NCI-H748 (cell line): ENCODE data around the gene ZNF335.
A peak's percentile ranks its signal among the peaks of the same experiment; 100 is the strongest.
"Not testable (repeated sequence)": the region's sequence is repeated elsewhere in the genome, so short reads cannot be mapped to it uniquely, and the experiment has no call there.

Experiments used
- DNase-seq: peaks from one replicate; lab custom pipeline; 2025; ENCODE audit not compliant: unreplicated experiment; lab: John Stamatoyannopoulos, UW

The ZNF335 gene

DNA sequence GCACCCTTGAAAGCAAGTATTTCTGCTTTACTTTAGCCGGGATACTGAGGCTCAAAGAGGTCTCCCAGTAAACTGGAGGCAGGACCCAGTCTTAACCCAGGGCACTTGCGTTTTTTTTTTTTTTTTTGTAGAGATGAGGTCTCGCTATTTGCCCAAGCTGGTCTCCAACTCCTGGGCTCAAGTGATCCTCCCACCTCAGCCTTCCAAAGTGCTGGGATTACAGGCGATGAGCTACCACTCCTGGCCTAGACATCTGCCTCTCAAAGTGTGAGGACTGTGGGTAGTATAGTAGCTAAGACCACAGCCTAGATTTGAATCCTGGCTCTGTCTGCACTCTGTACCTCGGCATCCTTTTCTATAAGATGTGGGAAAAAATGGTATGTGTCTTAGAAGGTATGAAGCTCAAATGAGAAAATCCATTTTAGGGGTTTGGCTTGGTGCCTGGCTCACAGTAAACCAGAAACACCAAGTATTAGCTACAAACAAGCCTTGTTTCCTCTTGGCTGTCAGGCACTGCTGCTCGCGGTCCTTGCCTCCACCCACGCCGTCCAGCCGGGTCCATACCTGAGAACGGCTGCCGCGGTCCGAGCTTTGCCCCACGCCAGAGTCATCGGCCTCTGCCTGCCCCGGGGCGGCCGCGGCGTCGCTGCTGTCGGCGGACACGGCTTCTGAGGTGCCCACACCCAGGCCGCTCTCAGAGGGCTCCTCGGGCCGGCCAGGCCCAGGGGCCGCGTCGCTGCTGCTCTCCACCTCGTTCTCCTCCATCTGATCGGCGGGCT, 1.2 kb downstream of the ZNF335 start:
- no peak for DNase-seq

GRCh38 chr20:45969712-45970634, 2.0 kb downstream of the ZNF335 start:
- peak; percentile 54 for DNase-seq

- DNase-seq: no peak
These were observed 2.9 kb downstream of the ZNF335 start for GRCh38 chr20:45968801-45969711.

- DNase-seq: no peak
These were observed 3.8 kb downstream of the ZNF335 start for GRCh38 chr20:45968081-45968671.

DNA sequence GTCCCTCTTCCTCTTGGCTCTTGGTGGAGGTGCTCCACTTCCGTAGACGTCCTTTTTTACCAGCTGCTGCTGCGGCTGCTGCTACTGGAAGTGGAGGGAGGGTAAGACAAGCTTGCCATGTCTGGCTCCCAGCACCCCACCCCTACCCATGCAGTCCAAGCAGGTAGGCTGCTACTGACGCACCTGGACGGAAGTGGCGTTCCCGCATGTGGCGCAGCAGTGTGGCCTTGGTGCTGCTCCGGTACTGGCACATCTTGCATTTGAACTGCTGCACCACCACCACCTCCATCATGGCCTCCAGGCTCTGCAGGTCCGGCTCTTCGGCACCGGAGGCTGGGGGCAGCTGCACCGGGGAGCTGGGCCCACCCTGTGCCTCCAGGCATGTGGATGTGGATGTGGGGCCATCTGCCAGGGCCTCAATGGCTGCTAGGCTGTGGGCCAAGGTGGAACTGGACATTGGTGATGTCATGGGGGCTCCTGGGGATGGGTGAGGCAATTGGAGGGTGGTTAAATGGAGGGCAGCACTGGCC, 4.4 kb downstream of the ZNF335 start:
- no peak for DNase-seq

DNA sequence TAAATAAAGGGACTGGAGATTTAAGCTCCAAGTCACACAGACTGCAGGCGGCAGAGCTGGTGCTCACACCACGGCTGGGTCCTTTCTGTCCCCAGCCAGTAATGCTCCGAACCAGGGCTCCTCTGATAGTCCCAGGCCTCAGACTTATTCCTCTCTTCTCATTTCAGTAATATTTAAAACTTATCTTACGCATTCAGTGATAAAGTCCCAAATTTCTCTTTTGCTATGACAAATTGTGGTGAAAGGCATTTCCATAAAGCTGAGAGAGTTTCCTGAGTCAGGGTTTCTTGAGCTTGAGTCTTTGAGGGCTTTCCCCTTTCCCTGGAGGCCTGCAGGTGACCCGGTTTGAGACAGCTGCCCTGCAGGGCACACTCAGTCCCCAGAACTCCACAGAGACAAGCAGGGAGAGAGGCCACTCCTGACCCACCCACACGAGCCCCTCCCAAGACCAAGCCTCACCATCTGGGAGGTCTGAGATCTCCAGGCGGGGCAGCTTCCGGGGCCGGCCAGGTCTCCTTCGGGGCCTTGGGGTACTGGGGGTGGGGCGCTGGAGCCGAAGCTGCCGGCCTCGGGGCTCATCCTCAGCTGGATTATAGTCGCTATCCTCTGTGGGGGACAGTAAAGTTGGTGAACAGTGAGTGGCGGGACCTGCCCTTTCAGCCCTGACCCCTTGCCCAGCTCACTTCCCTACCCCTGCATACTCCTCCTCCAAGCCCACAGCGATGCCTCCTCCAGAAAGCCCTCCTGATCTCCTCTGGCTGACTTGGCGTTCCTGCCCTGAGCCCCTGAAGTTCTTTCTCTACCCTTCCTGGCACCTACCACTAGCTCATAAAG, 6.6 kb downstream of the ZNF335 start:
- DNase-seq: no peak

DNA sequence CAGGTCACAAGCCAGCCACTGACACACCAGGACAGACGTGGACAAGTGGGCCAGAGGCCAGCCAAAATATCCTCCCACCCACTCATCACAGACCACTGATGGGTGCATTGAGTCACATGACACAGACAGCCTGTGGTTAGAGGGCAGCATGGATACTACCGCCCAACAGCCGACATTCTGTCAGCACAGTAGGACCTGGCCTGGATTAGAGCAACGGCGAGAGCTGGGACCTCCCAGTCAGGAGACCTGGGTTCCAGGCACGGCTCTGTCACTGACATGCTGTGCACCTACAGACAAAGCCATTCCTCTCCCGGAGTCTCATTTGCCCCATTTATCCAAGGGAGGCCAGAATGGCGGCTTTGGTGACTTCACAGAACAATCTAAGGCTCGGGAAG, 8.0 kb downstream of the ZNF335 start:
- DNase-seq: no peak

DNA sequence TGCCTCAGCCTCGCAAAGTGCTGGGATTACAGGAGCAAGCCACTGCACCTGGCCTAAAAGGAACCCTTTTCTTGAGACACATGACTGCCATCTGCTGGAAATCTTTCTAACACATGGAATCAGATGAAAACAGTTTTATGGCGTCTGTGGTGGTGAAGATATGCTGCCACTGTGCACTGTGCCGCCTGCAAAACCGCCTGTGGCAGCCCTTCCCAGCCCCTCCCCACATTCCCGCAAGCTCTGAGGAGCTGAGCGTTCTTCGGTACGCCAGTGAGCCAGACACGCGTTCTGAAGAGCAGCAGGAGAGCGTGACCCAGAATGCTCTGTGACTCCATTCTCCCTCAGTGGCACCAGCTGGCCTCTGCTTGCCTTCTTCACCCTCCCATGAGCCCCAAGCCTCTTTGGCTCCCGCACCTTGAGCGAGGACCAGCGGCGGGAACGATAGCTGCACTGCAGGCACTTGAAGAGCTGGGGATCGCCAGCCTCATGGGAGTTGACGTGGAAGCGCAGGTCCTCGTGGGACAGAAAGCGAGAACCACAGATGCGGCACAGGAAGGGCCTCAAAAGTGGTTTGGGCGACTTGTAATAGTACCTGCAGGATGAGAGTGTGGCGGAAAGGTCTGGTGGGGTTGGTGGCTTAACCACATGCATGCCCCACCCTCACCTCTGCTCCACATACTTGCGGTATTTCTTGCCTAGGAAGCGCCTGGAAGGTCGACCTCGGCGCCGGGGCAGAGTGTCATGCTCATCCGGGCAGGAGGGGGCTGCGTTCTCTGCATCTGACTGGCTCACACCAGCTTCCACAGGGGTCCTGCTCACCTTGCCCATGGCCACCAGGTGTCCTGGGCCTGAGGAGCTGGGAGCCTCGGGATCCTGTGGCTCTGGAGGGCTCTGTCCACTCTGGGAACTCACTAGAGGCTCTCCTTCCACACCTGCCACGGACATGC, 8.7 kb downstream of the ZNF335 start:
- peak; percentile 37 for DNase-seq

DNA sequence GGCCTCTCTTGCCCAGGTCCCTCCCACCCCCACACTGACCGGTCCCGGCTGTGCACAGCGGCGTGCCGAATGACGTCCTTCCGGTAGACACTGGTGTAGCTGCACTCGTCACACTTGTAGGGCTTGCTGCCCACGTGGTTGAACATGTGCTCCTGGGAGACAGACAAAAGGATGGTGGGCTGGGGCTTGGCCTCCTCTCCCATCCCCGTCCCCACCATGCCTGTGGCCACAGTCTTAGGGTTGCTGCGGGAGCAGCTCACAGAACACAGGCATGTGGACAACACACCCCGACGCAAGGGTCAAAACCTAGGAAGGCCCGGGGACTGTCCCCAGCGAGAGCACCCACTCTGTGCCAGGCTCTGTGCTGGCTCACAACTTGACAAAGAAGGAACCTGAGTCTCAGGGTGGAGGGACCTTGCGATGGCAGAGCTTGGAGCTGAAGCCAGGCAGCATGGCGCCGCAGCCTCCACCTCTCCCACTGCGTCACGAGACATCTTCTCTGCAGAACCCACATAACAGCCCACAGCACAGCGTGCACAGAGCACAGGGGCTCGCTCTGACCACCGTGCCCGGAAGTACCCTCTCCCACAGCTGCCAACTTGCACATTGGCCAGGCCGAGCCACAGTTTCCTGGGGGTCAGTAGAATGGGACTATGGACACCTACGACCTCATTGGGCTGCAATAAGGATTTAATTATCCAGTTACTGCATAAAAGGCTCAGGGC, 9.8 kb downstream of the ZNF335 start:
- no peak for DNase-seq

DNA sequence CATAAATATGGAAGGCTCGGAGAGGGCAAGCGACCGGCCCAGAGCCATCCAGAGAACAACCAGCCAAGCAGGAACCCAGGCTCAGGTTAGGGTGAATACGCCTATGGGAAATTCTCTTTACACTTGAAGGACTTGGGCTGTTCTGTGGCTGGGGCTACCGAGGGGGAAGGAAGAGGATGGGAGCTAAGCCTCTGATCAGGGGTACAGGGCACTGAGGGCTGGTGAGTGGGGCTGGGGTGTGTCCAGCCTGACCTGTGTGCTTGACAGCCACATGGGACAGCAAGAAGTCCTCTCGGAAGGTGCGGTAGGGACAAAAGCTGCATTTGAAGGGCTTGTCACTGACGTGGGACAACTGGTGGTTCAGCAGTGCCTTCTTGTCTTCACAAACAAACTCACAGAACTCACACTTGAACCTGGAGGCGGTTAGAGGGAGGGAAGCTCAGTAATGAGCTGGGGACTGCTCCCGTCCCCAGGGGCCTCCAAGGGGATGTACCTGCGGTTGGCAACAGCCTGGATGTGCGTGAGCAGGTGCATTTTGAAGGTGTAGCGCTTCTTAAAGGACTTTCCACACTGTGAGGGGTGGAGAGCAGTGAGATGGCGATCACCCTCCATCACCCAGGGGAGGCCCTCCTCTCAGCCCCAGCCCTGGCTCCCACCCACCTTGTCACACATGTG, 11.9 kb downstream of the ZNF335 start:
- no peak for DNase-seq

- DNase-seq: no peak
These were observed 12.9 kb downstream of the ZNF335 start for GRCh38 chr20:45959126-45959525.

DNA sequence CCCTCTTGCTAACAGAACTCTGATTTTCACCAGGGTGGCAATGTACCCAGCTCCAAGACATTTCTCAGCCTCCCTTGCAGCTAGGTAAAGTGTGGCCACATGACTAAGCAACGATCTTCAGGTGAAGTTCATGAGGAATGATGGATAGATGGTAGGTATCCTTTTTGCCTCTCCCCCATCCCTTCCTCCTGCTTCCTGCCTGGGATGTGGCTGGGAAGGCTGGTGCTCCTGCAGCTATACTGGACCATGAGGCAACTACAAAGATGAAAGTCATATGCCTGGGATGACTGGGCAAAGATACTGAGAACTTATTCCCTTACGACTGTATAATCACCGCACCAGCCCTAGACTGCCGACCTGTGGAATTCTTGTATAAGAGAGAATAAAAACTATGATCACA, 13.4 kb downstream of the ZNF335 start:
- no peak for DNase-seq

DNA sequence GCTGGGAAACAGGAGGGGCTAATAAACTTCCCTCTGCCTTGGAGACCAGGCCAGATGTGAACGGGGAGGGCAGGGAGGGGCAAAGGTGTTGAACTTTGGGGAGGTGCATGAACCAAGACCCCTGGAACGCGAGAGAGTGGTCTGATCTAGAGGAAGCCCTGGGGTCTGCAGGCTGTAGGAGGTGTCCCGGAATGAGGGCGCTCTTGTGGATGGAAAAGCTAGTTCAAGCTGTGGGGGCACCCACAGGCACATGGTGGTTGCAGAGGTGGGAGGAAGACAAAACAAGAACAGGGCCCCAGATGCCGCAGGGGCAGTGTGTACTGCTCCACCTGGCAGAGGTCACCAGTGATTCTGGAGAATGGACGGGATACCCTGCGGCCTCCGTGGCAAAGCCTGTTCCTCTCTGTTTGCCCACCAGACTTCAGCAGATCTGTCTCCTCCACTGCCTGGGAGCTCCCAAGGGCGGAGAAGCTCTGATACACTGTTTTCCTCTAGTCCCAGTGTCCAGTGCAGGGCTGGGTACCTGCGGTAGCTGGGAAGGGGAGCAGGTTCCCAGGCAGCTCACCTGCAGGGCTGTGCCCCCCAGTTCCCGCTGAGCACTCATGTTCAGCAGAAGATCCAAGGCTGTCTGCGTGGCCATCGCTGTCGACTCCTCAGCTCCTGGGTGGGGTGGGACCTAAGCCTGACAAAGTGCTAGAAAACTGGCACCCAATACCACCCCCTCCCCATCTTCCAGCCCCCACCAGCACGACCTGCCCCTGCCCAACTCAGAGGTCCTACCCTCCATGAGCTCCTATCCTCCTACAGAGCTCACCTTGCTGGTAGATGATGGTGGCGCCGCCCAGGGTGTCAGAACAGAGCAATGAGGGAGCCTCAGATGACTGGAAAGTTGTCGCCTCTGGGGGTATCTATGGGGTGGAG, 14.7 kb downstream of the ZNF335 start:
- no peak for DNase-seq

DNA sequence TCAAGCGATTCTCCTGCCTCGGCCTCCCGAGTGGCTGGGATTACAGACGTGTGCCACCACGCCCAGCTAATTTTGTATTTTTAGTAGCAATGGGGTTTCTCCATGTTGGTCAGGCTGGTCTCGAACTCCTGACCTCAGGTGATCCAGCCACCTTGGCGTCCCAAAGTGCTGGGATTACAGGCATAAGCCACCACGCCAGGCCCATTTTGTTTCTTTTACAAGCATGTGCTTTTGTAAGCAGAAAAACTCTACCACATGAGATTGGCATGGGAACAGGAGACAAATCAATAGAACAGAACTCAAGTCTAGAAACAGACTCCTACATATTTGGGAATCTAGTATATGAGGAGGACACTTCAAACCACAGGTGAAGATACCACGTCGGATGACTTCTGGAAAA, 15.7 kb downstream of the ZNF335 start:
- not testable (repeated sequence) for DNase-seq

- DNase-seq: no peak
These were observed 18.3 kb downstream of the ZNF335 start for GRCh38 chr20:45953672-45954071.

GRCh38 chr20:45952861-45953260, 19.1 kb downstream of the ZNF335 start:
- DNase-seq: no peak
